ENCODE results near the gene SLC39A1. TPM values are rescaled to one million over a fixed set of nuclear protein-coding genes. Genes with fewer than 3 reads are reported as not detected.

SLC39A1 gene
- total and polyA plus RNA-seq, 2 of the 8 experiments (the other 6 are each of a cell fraction or from before 2014, with no cell fraction given), result 238 to 337 TPM

DNA sequence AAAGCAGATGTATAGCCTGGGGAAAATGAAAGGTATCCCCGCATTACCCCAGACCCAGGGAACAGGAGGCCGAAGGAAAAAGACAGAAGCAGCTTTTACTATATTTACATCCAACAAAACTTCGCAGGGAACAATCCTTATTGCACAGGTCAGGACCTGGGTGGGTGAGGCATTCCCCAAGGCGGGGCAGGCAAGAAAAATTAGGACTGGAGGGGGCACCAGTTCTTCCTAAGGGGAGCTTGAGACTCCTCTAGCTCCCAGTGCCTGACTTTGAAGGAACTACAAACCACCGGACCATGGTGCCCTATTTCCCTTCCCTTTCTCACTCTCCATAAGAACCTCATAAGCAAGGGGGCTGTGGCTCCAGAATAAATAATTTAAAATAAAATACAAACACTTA lies 33.9 kb downstream of the SLC39A1 start (continued):
- TF ChIP-seq CEBPB (IDR thresholded peaks at IDR 0.05; ENCODE audit: low read depth, low read length) (no peak), NRF1 (IDR thresholded peaks at IDR 0.05; ENCODE audit: low read depth, low read length) (no peak), CTCF (IDR thresholded peaks at IDR 0.05; ENCODE audit: control extremely low read depth in 1 of 3, insufficient read depth in 1 of 3, low read depth in 1 of 3, low read length in 3 of 3) (no peak)
